H1 (cell line): ENCODE measurements around the gene GRID2. TPM values are rescaled to one million over a fixed set of nuclear protein-coding genes. Genes with fewer than 3 reads are reported as not detected.

Source experiments
- CTCF ChIA-PET: fragments of 300-600 bp; sonication (Branson Sonifier 250); formaldehyde crosslinking; loops from one replicate; lab custom pipeline; 2021; ENCODE audit not compliant: partially characterized antibody; lab: Charles Lee
- POLR2A ChIA-PET: fragments of 300-600 bp; sonication (Branson Sonifier 250); formaldehyde crosslinking; loops from one replicate; lab custom pipeline; 2021; ENCODE audit warnings: inconsistent platforms; ENCODE audit not compliant: partially characterized antibody; lab: Charles Lee
- DNase-seq, 2 experiments: peaks; one replicate each; pipeline versions ENCODE4 v3.0.0 to v3.0.0-alpha.2; 2010 to 2022; ENCODE audit warnings: low spot score in 2 of 2, low read depth in 1 of 2, mixed read lengths in 1 of 2
- FAIRE-seq: peaks from 2 replicates; lab custom pipeline; 2011; peaks lifted over from hg19 to GRCh38; lab: Jason Lieb, UNC
- H2AFZ ChIP-seq: 2 replicates; pipeline ENCODE4 v1.8.1; 2012; ENCODE audit warnings: low read length, inconsistent platforms
- H2AK5ac ChIP-seq: 2 replicates; pipeline ENCODE4 v1.6.1; 2013; ENCODE audit warnings: low read depth, low read length
- H2BK120ac ChIP-seq: replicated peaks from 2 replicates; pipeline ENCODE3; 2013; ENCODE audit warnings: low read depth, low read length, inconsistent platforms
- H2BK12ac ChIP-seq: 2 replicates; pipeline ENCODE4 v1.6.1; 2013; ENCODE audit warnings: low read depth, low read length
- H2BK15ac ChIP-seq: 2 replicates; pipeline ENCODE4 v1.6.1; 2013; ENCODE audit warnings: low read length
- H2BK20ac ChIP-seq: 2 replicates; pipeline ENCODE4 v1.6.1; 2013; ENCODE audit warnings: low read length
- H2BK5ac ChIP-seq: 2 replicates; pipeline ENCODE4 v1.6.1; 2013; ENCODE audit warnings: low read depth, low read length
- H3K14ac ChIP-seq: 2 replicates; pipeline ENCODE4 v1.6.1; 2013; ENCODE audit warnings: inconsistent platforms; ENCODE audit not compliant: insufficient read length
- H3K18ac ChIP-seq: 2 replicates; pipeline ENCODE4 v1.6.1; 2013; ENCODE audit warnings: low read length; ENCODE audit errors: extremely low read depth
- H3K23ac ChIP-seq: 2 replicates; pipeline ENCODE4 v1.6.1; 2013; ENCODE audit warnings: inconsistent platforms; ENCODE audit not compliant: insufficient read length
- H3K23me2 ChIP-seq: 2 replicates; pipeline ENCODE4 v1.6.1; 2013; ENCODE audit warnings: low read depth, low read length
- H3K27ac ChIP-seq: 2 replicates; pipeline ENCODE4 v1.6.1; 2011; ENCODE audit warnings: low read depth, low read length, inconsistent platforms
- H3K27me3 ChIP-seq, 4 experiments: replicated peaks in 1 of 4; 1 replicate in 1 of 4; 2 replicates in 3 of 4; pipeline versions ENCODE4 v1.6.1 to v1.8.1; 2011 to 2013; ENCODE audit warnings: low read length in 3 of 4, mild to moderate bottlenecking in 3 of 4, inconsistent platforms in 2 of 4, mixed read lengths in 2 of 4, moderate library complexity in 1 of 4; ENCODE audit not compliant: control insufficient read depth in 3 of 4, insufficient read depth in 3 of 4; ENCODE audit errors: extremely low read depth in 1 of 4
- H3K36me3 ChIP-seq, 4 experiments: 2 replicates each; pipeline versions ENCODE4 v1.6.1 to v1.8.1; 2011 to 2013; ENCODE audit warnings: mild to moderate bottlenecking in 4 of 4, low read length in 3 of 4, moderate library complexity in 2 of 4, control low read depth in 1 of 4, inconsistent platforms in 1 of 4; ENCODE audit not compliant: insufficient read depth in 4 of 4, control insufficient read depth in 2 of 4
- H3K4ac ChIP-seq: replicated peaks from 2 replicates; pipeline ENCODE3; 2013; ENCODE audit warnings: low read length, low read depth, mixed read lengths, inconsistent platforms; ENCODE audit not compliant: insufficient read length
- H3K4me1 ChIP-seq, 4 experiments: replicated peaks in 1 of 4; 1 replicate in 1 of 4; 2 replicates in 3 of 4; pipeline versions ENCODE4 v1.6.1 to v1.8.1; 2011 to 2013; ENCODE audit warnings: low read length in 3 of 4, inconsistent platforms in 2 of 4, mixed read lengths in 1 of 4; ENCODE audit not compliant: insufficient read depth in 4 of 4, control insufficient read depth in 3 of 4
- H3K4me2 ChIP-seq, 2 experiments: 2 replicates each; pipeline versions ENCODE4 v1.6.1 to v1.8.1; 2011 to 2013; ENCODE audit warnings: low read depth in 2 of 2, low read length in 2 of 2, control low read depth in 1 of 2, inconsistent platforms in 1 of 2, mild to moderate bottlenecking in 1 of 2; ENCODE audit not compliant: insufficient read depth in 1 of 2
- H3K4me3 ChIP-seq, 4 experiments: fragments of 200-600, 300-600 bp in 1 of 4; sonication (generic), shearing (Covaris generic), sonication (Bioruptor Twin) in 1 of 4; 2 replicates each; pipeline versions ENCODE4 v1.5.1 to v1.8.1; 2011 to 2016; ENCODE audit warnings: low read length in 4 of 4, low read depth in 3 of 4, control low read depth in 2 of 4, inconsistent platforms in 2 of 4, mild to moderate bottlenecking in 2 of 4, mixed read lengths in 1 of 4, moderate library complexity in 1 of 4; ENCODE audit not compliant: insufficient read depth in 2 of 4; ENCODE audit errors: extremely low read depth in 1 of 4
- H3K56ac ChIP-seq: replicated peaks from 2 replicates; pipeline ENCODE3; 2013; ENCODE audit warnings: low read depth, mild to moderate bottlenecking, mixed read lengths, low read length, inconsistent platforms; ENCODE audit not compliant: insufficient read length
- H3K79me1 ChIP-seq: 2 replicates; pipeline ENCODE4 v1.6.1; 2013; ENCODE audit warnings: low read depth, low read length, control low read depth
- H3K79me2 ChIP-seq, 2 experiments: 2 replicates each; pipeline versions ENCODE4 v1.6.1 to v1.8.1; 2012 to 2013; ENCODE audit warnings: low read length in 2 of 2, mild to moderate bottlenecking in 2 of 2, inconsistent platforms in 1 of 2; ENCODE audit not compliant: insufficient read depth in 2 of 2, control insufficient read depth in 1 of 2
- H3K9ac ChIP-seq, 4 experiments: replicated peaks in 1 of 4; 1 replicate in 1 of 4; 2 replicates in 3 of 4; pipeline versions ENCODE4 v1.6.1 to v1.8.1; 2011 to 2013; ENCODE audit warnings: low read depth in 3 of 4, low read length in 3 of 4, control low read depth in 2 of 4, mild to moderate bottlenecking in 2 of 4, moderate library complexity in 2 of 4, inconsistent platforms in 1 of 4; ENCODE audit errors: extremely low read depth in 1 of 4
- H3K9me3 ChIP-seq, 2 experiments: 2 replicates each; pipeline versions ENCODE4 v1.6.1 to v1.8.1; 2012 to 2013; ENCODE audit warnings: mild to moderate bottlenecking in 2 of 2, moderate library complexity in 2 of 2, control low read depth in 1 of 2, inconsistent platforms in 1 of 2, low read depth in 1 of 2, low read length in 1 of 2, mixed read lengths in 1 of 2; ENCODE audit not compliant: insufficient read depth in 2 of 2
- H4K20me1 ChIP-seq, 2 experiments: replicated peaks in 1 of 2; 2 replicates each; pipeline versions ENCODE3 to v1.8.1; 2011 to 2013; ENCODE audit warnings: inconsistent platforms in 2 of 2, low read length in 2 of 2, mild to moderate bottlenecking in 1 of 2; ENCODE audit not compliant: insufficient read depth in 2 of 2, control insufficient read depth in 1 of 2
- H4K5ac ChIP-seq: 2 replicates; pipeline ENCODE4 v1.6.1; 2013; ENCODE audit warnings: low read length, low read depth, mixed read lengths, inconsistent platforms; ENCODE audit not compliant: insufficient read length
- H4K8ac ChIP-seq: 2 replicates; pipeline ENCODE4 v1.8.0; 2013; ENCODE audit warnings: mild to moderate bottlenecking, moderate library complexity, low read length, inconsistent platforms; ENCODE audit not compliant: insufficient read depth; ENCODE audit errors: extremely low read depth
- H4K91ac ChIP-seq: replicated peaks from 2 replicates; pipeline ENCODE3; 2013; ENCODE audit warnings: low read length, mixed read lengths, inconsistent platforms; ENCODE audit not compliant: insufficient read length
- WGBS, 2 experiments: shearing (Covaris generic) in 1 of 2; methylation state at CpG; one replicate each; pipeline versions ENCODE4 v1.1.6 to v1.1.7; 2013 to 2015; ENCODE audit warnings: low lambda C conversion rate in 2 of 2, mixed read lengths in 2 of 2, inconsistent platforms in 1 of 2, low coverage in 1 of 2, missing lambda C conversion rate in 1 of 2; ENCODE audit not compliant: insufficient replicate concordance in 2 of 2, insufficient coverage in 1 of 2, insufficient read length in 1 of 2; ENCODE audit errors: extremely low coverage in 1 of 2, missing lambda C conversion rate in 1 of 2; 5-methylcytosine and 5-hydroxymethylcytosine counted together
- polyA plus RNA-seq, 7 experiments: library from polyadenylated mRNA; depleted of rRNA in 3 of 7; stranded (reverse) in 5 of 7; unstranded in 2 of 7; fragments of >200 nt in 5 of 7; fragments of 200-250 nt in 2 of 7; gene quantifications; 1 replicate in 5 of 7; 2 replicates in 1 of 7; 4 replicates in 1 of 7; pipeline versions ENCODE4 v1.2.1 to v1.2.3, GENCODE V29; 2011 to 2013; ENCODE audit warnings: missing spikeins in 2 of 7, mixed read lengths in 2 of 7
- total RNA-seq: library from RNA; stranded (reverse); fragmentation: NEBNext Ultra II Directional; extraction: Animal tissue kit (Norgen Biotek cat#: 25700); gene quantifications from 2 replicates; pipeline ENCODE4 v1.2.1, GENCODE V29; 2021

GRID2 gene
- total and polyA plus RNA-seq, 2 of the 8 experiments (the other 6 are each of a cell fraction or from before 2014, with no cell fraction given) = 31.1 to 81.9 TPM

GRCh38 chr4:93718233-93718632 lies 1414.5 kb downstream of the GRID2 start:
- H3K36me3 ChIP-seq = no peaks in the 10 kb centered on the region
- H3K18ac ChIP-seq = no peak overlapping the region
- H3K27me3 ChIP-seq = no peaks in the 10 kb centered on the region
- no peak overlapping the region for H2AK5ac ChIP-seq
- H3K79me2 ChIP-seq = no peaks in the 10 kb centered on the region
- H3K56ac ChIP-seq = no peak overlapping the region
- H4K91ac ChIP-seq = no peak overlapping the region
- H3K4me1 ChIP-seq = no peaks in the 10 kb centered on the region
- H3K23me2 ChIP-seq = no peaks in the 10 kb centered on the region
- H3K27ac ChIP-seq = no peak overlapping the region
- H3K9ac ChIP-seq = no peak overlapping the region
- WGBS, 2 experiments = 92% methylated on average over 1 of the region's 1 CpG; no CpG with 5 or more reads in 1 of the 2 experiments
- no peak overlapping the region for H2AFZ ChIP-seq
- H2BK120ac ChIP-seq = no peak overlapping the region
- no peaks in the 10 kb centered on the region for H4K20me1 ChIP-seq
- H3K23ac ChIP-seq = no peak overlapping the region
- no peak overlapping the region for H4K8ac ChIP-seq
- H3K9me3 ChIP-seq = no peaks in the 10 kb centered on the region
- H2BK15ac ChIP-seq = no peak overlapping the region
- H2BK12ac ChIP-seq = no peak overlapping the region
- H3K4me3 ChIP-seq = no peak overlapping the region
- no peak overlapping the region for H3K4ac ChIP-seq
- POLR2A ChIA-PET = no interaction called here
- FAIRE-seq (no peak), DNase-seq (no peak)
- no peaks in the 10 kb centered on the region for H3K79me1 ChIP-seq
- H4K5ac ChIP-seq = no peak overlapping the region
- H3K14ac ChIP-seq = no peak overlapping the region
- no peak overlapping the region for H2BK20ac ChIP-seq
- no peak overlapping the region for H2BK5ac ChIP-seq
- H3K4me2 ChIP-seq = no peak overlapping the region
- CTCF ChIA-PET = interaction anchor here (1.4 kb wide), 1 partner anchor 7 kb away, joined by 5 read pairs; no protein-coding TSS in a partner anchor
